KOPT-K1 (cell line): Measurements from ENCODE around the gene SLC35B1.

ENCODE experiments used
- H3K27ac ChIP-seq: fragments of 200-600 bp; sonication (generic); 2 replicates; pipeline ENCODE4 v1.5.1; 2016; ENCODE audit warnings: antibody characterized with exemption, mild to moderate bottlenecking, low read depth, low read length; ENCODE audit not compliant: poor library complexity, severe bottlenecking
- H3K36me3 ChIP-seq: fragments of 200-600 bp; sonication (generic); 2 replicates; pipeline ENCODE4 v1.5.1; 2017; ENCODE audit warnings: antibody characterized with exemption, mild to moderate bottlenecking, low read length, moderate library complexity; ENCODE audit not compliant: insufficient read depth
- H3K9me3 ChIP-seq: fragments of 200-600 bp; sonication (generic); 2 replicates; pipeline ENCODE4 v1.5.1; 2017; ENCODE audit warnings: antibody characterized with exemption, low read length, mild to moderate bottlenecking; ENCODE audit not compliant: insufficient read depth, poor library complexity, severe bottlenecking

The SLC35B1 gene

GRCh38 chr17:49696233-49696761, 11.5 kb downstream of the SLC35B1 start:
- no peaks in the 10 kb centered on the region for H3K9me3 ChIP-seq
- peaks cover 22% of the 10 kb centered on the region for H3K36me3 ChIP-seq
- no peak overlapping the region for H3K27ac ChIP-seq

GRCh38 chr17:49695698-49696232, 12.0 kb downstream of the SLC35B1 start:
- peaks cover 16% of the 10 kb centered on the region for H3K36me3 ChIP-seq
- H3K27ac ChIP-seq, result no peak overlapping the region
- no peaks in the 10 kb centered on the region for H3K9me3 ChIP-seq

- no peak overlapping the region for H3K27ac ChIP-seq
- peaks cover 9% of the 10 kb centered on the region; the same call in 1 of the 2 replicates for H3K36me3 ChIP-seq
- H3K9me3 ChIP-seq, result no peaks in the 10 kb centered on the region
Observed at GRCh38 chr17:49694847-49695697, 12.7 kb downstream of the SLC35B1 start.

- H3K36me3 ChIP-seq, result no peaks in the 10 kb centered on the region
- H3K27ac ChIP-seq, result no peak overlapping the region
- no peaks in the 10 kb centered on the region for H3K9me3 ChIP-seq
Observed at GRCh38 chr17:49692751-49693150, 15.0 kb downstream of the SLC35B1 start.

GRCh38 chr17:49691677-49692191, 16.0 kb downstream of the SLC35B1 start:
- no peaks in the 10 kb centered on the region for H3K9me3 ChIP-seq
- H3K36me3 ChIP-seq, result no peaks in the 10 kb centered on the region
- H3K27ac ChIP-seq, result no peak overlapping the region

- Histone ChIP-seq H3K9me3 (no peaks in the 10 kb centered on the region), H3K27ac (no peak overlapping the region), H3K36me3 (no peaks in the 10 kb centered on the region)
Observed at GRCh38 chr17:49691086-49691676, 16.6 kb downstream of the SLC35B1 start.

GRCh38 chr17:49690256-49690655, 17.5 kb downstream of the SLC35B1 start:
- Histone ChIP-seq H3K36me3 (no peaks in the 10 kb centered on the region), H3K9me3 (no peaks in the 10 kb centered on the region), H3K27ac (no peak overlapping the region)

- Histone ChIP-seq H3K9me3 (no peaks in the 10 kb centered on the region), H3K27ac (no peak overlapping the region), H3K36me3 (no peaks in the 10 kb centered on the region)
Observed at GRCh38 chr17:49688848-49689247, 18.9 kb downstream of the SLC35B1 start.

- no peaks in the 10 kb centered on the region for H3K36me3 ChIP-seq
- H3K27ac ChIP-seq, result peak overlapping the region; percentile 23
- no peaks in the 10 kb centered on the region for H3K9me3 ChIP-seq
Observed at GRCh38 chr17:49687878-49688491, 19.8 kb downstream of the SLC35B1 start.

- no peak overlapping the region for H3K27ac ChIP-seq
- no peaks in the 10 kb centered on the region for H3K36me3 ChIP-seq
- no peaks in the 10 kb centered on the region for H3K9me3 ChIP-seq
Observed at GRCh38 chr17:49681106-49681979, 26.4 kb downstream of the SLC35B1 start.

- no peak overlapping the region for H3K27ac ChIP-seq
- no peaks in the 10 kb centered on the region for H3K9me3 ChIP-seq
- peaks cover 4% of the 10 kb centered on the region; the same call in 1 of the 2 replicates for H3K36me3 ChIP-seq
Observed at GRCh38 chr17:49680314-49680713, 27.4 kb downstream of the SLC35B1 start.

- no peaks in the 10 kb centered on the region for H3K9me3 ChIP-seq
- H3K27ac ChIP-seq, result peak within 1 kb of the TSS; percentile 78
- peaks cover 17% of the 10 kb centered on the region for H3K36me3 ChIP-seq
Observed at GRCh38 chr17:49677933-49678847, 29.6 kb downstream of the SLC35B1 start, which contains the start of gene SPOP. SPOP (minus strand) TSS chr17:49678097; CDS start chr17:49622810, 55,287 bp downstream.

GRCh38 chr17:49677134-49677932, 30.4 kb downstream of the SLC35B1 start:
- no peaks in the 10 kb centered on the region for H3K9me3 ChIP-seq
- H3K27ac ChIP-seq, result peak overlapping the region; percentile 78

More at GRCh38 chr17:49677134-49677932, 30.4 kb downstream of the SLC35B1 start:
- H3K36me3 ChIP-seq, result peaks cover 22% of the 10 kb centered on the region
